Loucy (cell line): ENCODE results near the gene ANAPC5.
"Not testable (repeated sequence)": the region's sequence is repeated elsewhere in the genome, so short reads cannot be mapped to it uniquely, and the experiment has no call there.

Source experiments
- H2AFZ ChIP-seq: fragments of 200-600 bp; sonication (generic); 2 replicates; pipeline ENCODE4 v1.6.0; 2016; ENCODE audit warnings: antibody characterized with exemption, mild to moderate bottlenecking, low read length, moderate library complexity
- H3F3A ChIP-seq: fragments of 200-600 bp; 2 replicates; pipeline ENCODE4 v1.6.0; 2016; ENCODE audit warnings: antibody characterized with exemption, low read depth, mild to moderate bottlenecking
- H3K27me3 ChIP-seq: fragments of 200-600 bp; sonication (generic); 2 replicates; pipeline ENCODE4 v1.6.1; 2014; ENCODE audit warnings: low read length, mild to moderate bottlenecking; ENCODE audit not compliant: insufficient read depth, poor library complexity, severe bottlenecking
- H3K36me3 ChIP-seq: fragments of 200-600 bp; sonication (generic); 2 replicates; pipeline ENCODE4 v1.6.1; 2016; ENCODE audit warnings: low read length; ENCODE audit not compliant: insufficient read depth
- H3K4me1 ChIP-seq: fragments of 200-600 bp; sonication (generic); 2 replicates; pipeline ENCODE4 v1.5.1; 2014; ENCODE audit warnings: low read length, mild to moderate bottlenecking; ENCODE audit not compliant: insufficient read depth, poor library complexity, severe bottlenecking
- H3K4me2 ChIP-seq: fragments of 200-600 bp; sonication (generic); 2 replicates; pipeline ENCODE4 v1.6.0; 2014; ENCODE audit warnings: antibody characterized with exemption, low read length, low read depth, mild to moderate bottlenecking; ENCODE audit not compliant: poor library complexity, severe bottlenecking
- H3K4me3 ChIP-seq: fragments of 200-600 bp; sonication (generic); 2 replicates; pipeline ENCODE4 v1.5.1; 2014; ENCODE audit warnings: low read length, mild to moderate bottlenecking, mixed read lengths; ENCODE audit not compliant: poor library complexity, severe bottlenecking
- H3K79me2 ChIP-seq: fragments of 200-600 bp; sonication (generic); 2 replicates; pipeline ENCODE4 v1.6.1; 2014; ENCODE audit warnings: low read length; ENCODE audit not compliant: insufficient read depth
- H3K9ac ChIP-seq: fragments of 200-600 bp; sonication (generic); 2 replicates; pipeline ENCODE4 v1.6.0; 2014; ENCODE audit warnings: mild to moderate bottlenecking, low read depth, low read length, moderate library complexity; ENCODE audit not compliant: poor library complexity, severe bottlenecking
- H3K9me2 ChIP-seq: fragments of 200-600 bp; sonication (generic); replicated peaks from 2 replicates; pipeline ENCODE4 v1.6.1; 2016; ENCODE audit warnings: low read depth, low read length, mixed read lengths
- H3K9me3 ChIP-seq: fragments of 200-600 bp; sonication (generic); 2 replicates; pipeline ENCODE4 v1.6.1; 2014; ENCODE audit warnings: mild to moderate bottlenecking, antibody characterized with exemption, low read length, low read depth; ENCODE audit not compliant: insufficient read depth
- H4K20me1 ChIP-seq: fragments of 200-600 bp; sonication (generic); 2 replicates; pipeline ENCODE4 v1.6.0; 2014; ENCODE audit warnings: antibody characterized with exemption, low read length, mild to moderate bottlenecking; ENCODE audit not compliant: insufficient read depth, poor library complexity, severe bottlenecking
- CTCF ChIP-seq: fragments of 200-600 bp; sonication (generic); conservative IDR thresholded peaks from 2 replicates; pipeline ENCODE4 v1.5.1; 2014; ENCODE audit warnings: mild to moderate bottlenecking, antibody characterized with exemption, low read length
- EZH2phosphoT487 ChIP-seq: fragments of 200-600 bp; IDR thresholded peaks from 2 replicates; pipeline ENCODE4 v1.6.1; 2018; ENCODE audit warnings: antibody characterized with exemption, mild to moderate bottlenecking, moderate library complexity, borderline replicate concordance

ANAPC5 gene

GRCh38 chr12:121314431-121314830, 37.8 kb downstream of the ANAPC5 start:
- no peak overlapping the region for H3K4me3 ChIP-seq
- no peaks in the 10 kb centered on the region for H3F3A ChIP-seq
- H3K4me2 ChIP-seq = no peak overlapping the region
- no peak for TF ChIP-seq CTCF
- no peak for TF ChIP-seq EZH2phosphoT487
- H3K36me3 ChIP-seq = peaks cover 50% of the 10 kb centered on the region; the same call in 1 of the 2 replicates
- no peaks in the 10 kb centered on the region for H4K20me1 ChIP-seq
- 0 out of 2 replicates have a peak, but pooled peaks cover 2% of the 10 kb centered on the region for H3K79me2 ChIP-seq
- no peak overlapping the region for H3K9ac ChIP-seq
- H3K27me3 ChIP-seq = no peaks in the 10 kb centered on the region
- no peaks in the 10 kb centered on the region for H3K4me1 ChIP-seq
- no peaks in the 10 kb centered on the region for H3K9me3 ChIP-seq
- no peaks in the 10 kb centered on the region for H3K9me2 ChIP-seq
- H2AFZ ChIP-seq = no peak overlapping the region

DNA sequence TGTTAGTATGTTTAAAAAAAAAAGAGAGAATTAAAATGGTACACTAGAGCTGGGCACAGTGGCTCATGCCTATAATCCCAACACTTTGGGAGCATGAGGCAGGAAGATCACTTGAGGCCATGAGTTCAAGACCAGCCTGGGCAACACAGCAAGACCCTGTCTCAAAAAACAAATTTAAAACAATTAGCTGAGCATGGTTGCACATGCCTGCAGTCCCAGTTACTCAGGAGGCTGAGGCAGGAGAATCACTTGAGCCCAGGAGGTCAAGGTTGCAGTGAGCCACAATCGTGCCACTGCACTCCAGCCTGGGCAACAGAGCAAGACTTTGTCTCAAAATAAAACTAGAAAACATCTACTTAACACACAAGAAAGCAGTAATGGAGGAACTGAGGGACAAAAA, 42.0 kb downstream of the ANAPC5 start:
- peaks cover 42% of the 10 kb centered on the region; the same call in 1 of the 2 replicates for H3K36me3 ChIP-seq
- not testable (repeated sequence) for H3K9ac ChIP-seq, H3F3A ChIP-seq

DNA sequence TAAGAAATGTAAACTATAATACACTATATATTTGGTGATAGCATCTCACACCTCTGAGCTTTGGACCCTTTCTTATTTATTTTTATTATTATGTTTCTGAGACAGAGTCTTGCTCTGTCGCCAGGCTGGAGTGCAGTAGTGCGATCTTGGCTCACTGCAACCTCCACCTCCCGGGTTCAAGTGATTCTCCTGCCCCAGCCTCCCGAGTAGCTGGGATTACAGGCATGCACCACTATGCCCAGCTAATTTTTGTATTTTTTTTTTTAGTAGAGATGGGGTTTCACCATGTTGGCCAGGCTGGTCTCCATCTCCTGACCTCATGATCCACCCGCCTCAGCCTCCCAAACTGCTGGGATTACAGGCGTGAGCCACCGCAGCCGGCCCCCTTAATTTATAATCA, 44.8 kb downstream of the ANAPC5 start:
- not testable (repeated sequence) for H3K79me2 ChIP-seq, H3K4me1 ChIP-seq, H3K4me3 ChIP-seq, H3K9me3 ChIP-seq, H3K9ac ChIP-seq, H4K20me1 ChIP-seq, H3K27me3 ChIP-seq, H3K4me2 ChIP-seq, H3F3A ChIP-seq, H3K9me2 ChIP-seq, H2AFZ ChIP-seq
- peaks cover 42% of the 10 kb centered on the region; the same call in 1 of the 2 replicates for H3K36me3 ChIP-seq

More for the DNA sequence above, 42.0 kb downstream of the ANAPC5 start:
- not testable (repeated sequence) for H4K20me1 ChIP-seq, H2AFZ ChIP-seq, H3K27me3 ChIP-seq, H3K4me3 ChIP-seq, H3K4me2 ChIP-seq, H3K9me3 ChIP-seq, H3K9me2 ChIP-seq, H3K4me1 ChIP-seq, H3K79me2 ChIP-seq

DNA sequence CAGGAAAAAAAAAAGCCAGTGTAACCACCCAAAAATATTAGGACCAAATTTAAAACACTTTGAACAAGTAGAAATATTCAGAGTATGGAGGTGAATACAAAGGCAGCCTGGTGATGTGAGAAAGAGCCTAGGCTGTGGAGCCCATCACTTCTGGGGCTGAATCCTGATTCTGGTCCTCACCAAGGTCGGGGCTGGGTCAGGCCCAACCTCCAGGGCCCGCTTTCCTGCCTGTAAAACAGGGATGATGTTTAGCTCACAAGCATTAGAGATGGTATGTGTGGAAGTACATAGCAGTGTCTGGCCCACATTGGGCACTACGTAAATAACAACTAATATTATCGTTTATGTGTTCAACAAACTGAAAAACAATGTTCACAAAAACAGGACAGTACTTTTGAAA, 47.9 kb downstream of the ANAPC5 start:
- H3K4me1 ChIP-seq = no peaks in the 10 kb centered on the region
- no peaks in the 10 kb centered on the region for H3K27me3 ChIP-seq
- H3F3A ChIP-seq = peaks cover under 1% of the 10 kb centered on the region; the same call in 1 of the 2 replicates
- H3K9me3 ChIP-seq = no peaks in the 10 kb centered on the region
- H3K79me2 ChIP-seq = no peaks in the 10 kb centered on the region
- no peak for TF ChIP-seq CTCF
- TF ChIP-seq EZH2phosphoT487 = no peak
- no peak overlapping the region for H3K4me3 ChIP-seq
- no peak overlapping the region for H3K9ac ChIP-seq
- no peaks in the 10 kb centered on the region for H4K20me1 ChIP-seq
- H3K4me2 ChIP-seq = no peak overlapping the region
- no peak overlapping the region for H2AFZ ChIP-seq
- no peaks in the 10 kb centered on the region for H3K9me2 ChIP-seq
- H3K36me3 ChIP-seq = peaks cover 14% of the 10 kb centered on the region; the same call in 1 of the 2 replicates
